ENCODE measurements around the gene DGKB. TPM values are rescaled to one million over a fixed set of nuclear protein-coding genes. Genes with fewer than 3 reads are reported as not detected.

Gene DGKB
- total RNA-seq, 1 experiment from 2014 or later: not detected

DNA sequence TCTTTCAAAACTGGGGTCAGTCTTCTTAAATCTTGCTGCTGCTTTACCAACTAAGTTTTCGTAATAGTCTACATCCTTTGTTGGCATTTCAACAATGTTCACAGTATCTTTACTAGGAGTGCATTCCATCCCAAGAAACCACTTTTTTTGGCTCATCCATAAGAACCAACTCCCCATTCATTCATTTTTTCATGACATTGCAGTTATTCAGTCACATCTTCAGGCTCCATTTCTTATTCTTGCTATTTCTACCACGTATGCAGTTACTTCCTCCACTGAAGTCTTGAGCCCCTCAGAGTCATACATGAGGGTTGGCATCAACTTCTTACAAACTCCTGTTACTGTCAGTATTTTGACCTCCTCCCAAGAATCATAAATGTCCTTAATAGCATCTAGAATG, 392.3 kb downstream of the DGKB start:
- no peaks in the 10 kb centered on the region for H3K4me1 ChIP-seq (ENCODE audit: control insufficient read depth, insufficient read depth, low read length)
- peaks cover 3% of the 10 kb centered on the region; the same call in 1 of the 2 replicates for H3K9me3 ChIP-seq (ENCODE audit: control insufficient read depth, insufficient read depth, low read depth, low read length)
- DNase-seq (ENCODE audit: low read depth, low spot score) (no peak), ATAC-seq (no peak)
- no TSS peak for BruUV-seq (replicated peaks)
- CTCF ChIA-PET: no interaction called here
- in situ Hi-C loops (cut with HindIII; ENCODE audit: low pct_unique_long_range_greater_than_20kb, low sequenced_read_pairs): no loop called here
- H3K36me3 ChIP-seq (ENCODE audit: control insufficient read depth, insufficient read depth, low read length): no peaks in the 10 kb centered on the region
- no peak for TF ChIP-seq SIN3A (IDR thresholded peaks at IDR 0.05; ENCODE audit: borderline replicate concordance, insufficient read depth, low read depth, low read length)
- TF ChIP-seq POLR2AphosphoS5 (IDR thresholded peaks at IDR 0.05; ENCODE audit: low read depth, low read length): no peak
- TF ChIP-seq CTCF (IDR thresholded peaks at IDR 0.05): no peak
- TF ChIP-seq TCF7L2 (IDR thresholded peaks at IDR 0.05; ENCODE audit: low read depth, low read length): no peak
- TF ChIP-seq REST (IDR thresholded peaks at IDR 0.05; ENCODE audit: insufficient read depth in 1 of 2, low read depth in 2 of 2, low read length in 1 of 2): no peak
- POLR2A ChIA-PET: no interaction called here
- no peaks in the 10 kb centered on the region for H3K27me3 ChIP-seq (ENCODE audit: control insufficient read depth, insufficient read depth, low read length)
- no peak overlapping the region for H3K4me3 ChIP-seq (ENCODE audit: low read depth in 2 of 2, low read length in 2 of 2)
- H3K27ac ChIP-seq (ENCODE audit: low read length): no peak overlapping the region
- intact Hi-C loops (cut with micrococcal nuclease; ENCODE audit: unreplicated experiment): no loop called here

GRCh38 chr7:14507617-14508016, 394.9 kb downstream of the DGKB start:
- H3K27me3 ChIP-seq (ENCODE audit: control insufficient read depth, insufficient read depth, low read length): no peaks in the 10 kb centered on the region
- no peak overlapping the region for H3K27ac ChIP-seq (ENCODE audit: low read length)
- DNase-seq (ENCODE audit: low read depth, low spot score) (no peak), ATAC-seq (no peak)
- intact Hi-C loops (cut with micrococcal nuclease; ENCODE audit: unreplicated experiment): no loop called here
- no peaks in the 10 kb centered on the region for H3K4me1 ChIP-seq (ENCODE audit: control insufficient read depth, insufficient read depth, low read length)
- TF ChIP-seq CTCF (IDR thresholded peaks at IDR 0.05) (no peak), POLR2AphosphoS5 (IDR thresholded peaks at IDR 0.05; ENCODE audit: low read depth, low read length) (no peak), REST (IDR thresholded peaks at IDR 0.05; ENCODE audit: insufficient read depth in 1 of 2, low read depth in 2 of 2, low read length in 1 of 2) (no peak), TCF7L2 (IDR thresholded peaks at IDR 0.05; ENCODE audit: low read depth, low read length) (no peak), SIN3A (IDR thresholded peaks at IDR 0.05; ENCODE audit: borderline replicate concordance, insufficient read depth, low read depth, low read length) (no peak)
- ChIA-PET CTCF (no interaction called here), POLR2A (no interaction called here)
- in situ Hi-C loops (cut with HindIII; ENCODE audit: low pct_unique_long_range_greater_than_20kb, low sequenced_read_pairs): no loop called here
- H3K4me3 ChIP-seq (ENCODE audit: low read depth in 2 of 2, low read length in 2 of 2): no peak overlapping the region
- H3K9me3 ChIP-seq (ENCODE audit: control insufficient read depth, insufficient read depth, low read depth, low read length): peaks cover 3% of the 10 kb centered on the region; the same call in 1 of the 2 replicates
- H3K36me3 ChIP-seq (ENCODE audit: control insufficient read depth, insufficient read depth, low read length): no peaks in the 10 kb centered on the region
- no TSS peak for BruUV-seq (replicated peaks)
